Right hindlimb (tissue), 1 donor: Measurements from ENCODE around the gene RAB11B.
"Not testable (repeated sequence)": the region's sequence is repeated elsewhere in the genome, so short reads cannot be mapped to it uniquely, and the experiment has no call there.

Experiments
- DNase-seq: peaks from one replicate; pipeline ENCODE4 v3.0.0-alpha.2; 2018

Gene RAB11B

GRCh38 chr19:8389891-8390616 lies at the start of gene RAB11B:
Gene RAB11B, plus strand, starts transcription at chr19:8390360. Its CDS starts 57 bp downstream, at chr19:8390417.
- peak; percentile 100 for DNase-seq

GRCh38 chr19:8341504-8341903 lies 48.7 kb upstream of the RAB11B start:
- DNase-seq, result not testable (repeated sequence)

- DNase-seq, result no peak
These were observed 47.9 kb upstream of the RAB11B start for GRCh38 chr19:8342316-8342683.

- peak; percentile 91 for DNase-seq
These were observed 47.3 kb upstream of the RAB11B start, which contains the start of gene KANK3 for GRCh38 chr19:8342684-8343482. Gene KANK3, minus strand, starts transcription at chr19:8343262. Its CDS starts 5,434 bp downstream, at chr19:8337828.

GRCh38 chr19:8343483-8343844 lies 46.7 kb upstream of the RAB11B start:
- DNase-seq, result no peak

GRCh38 chr19:8349629-8350372 lies 40.4 kb upstream of the RAB11B start:
- DNase-seq, result not testable (repeated sequence)

GRCh38 chr19:8352134-8352827 lies 37.9 kb upstream of the RAB11B start:
- DNase-seq, result no peak

- DNase-seq, result not testable (repeated sequence)
These were observed 37.3 kb upstream of the RAB11B start for GRCh38 chr19:8352845-8353244.

- no peak for DNase-seq
These were observed 34.3 kb upstream of the RAB11B start for GRCh38 chr19:8355631-8356402.

GRCh38 chr19:8357007-8357521 lies 33.1 kb upstream of the RAB11B start:
- no peak for DNase-seq

GRCh38 chr19:8358948-8359347 lies 31.2 kb upstream of the RAB11B start:
- no peak for DNase-seq

GRCh38 chr19:8360196-8360595 lies 30.0 kb upstream of the RAB11B start:
- no peak for DNase-seq

- peak; percentile 93 for DNase-seq
These were observed 28.0 kb upstream of the RAB11B start for GRCh38 chr19:8361921-8362793.

- peak; percentile 85 for DNase-seq
These were observed 26.1 kb upstream of the RAB11B start, which contains the start of gene ANGPTL4 for GRCh38 chr19:8363803-8364771. Gene ANGPTL4, plus strand, starts transcription at chr19:8364155. Its CDS starts 167 bp downstream, at chr19:8364322.

- no peak for DNase-seq
These were observed 24.0 kb upstream of the RAB11B start for GRCh38 chr19:8366121-8366581.

- no peak for DNase-seq
These were observed 23.2 kb upstream of the RAB11B start for GRCh38 chr19:8366961-8367326.

- DNase-seq, result peak; percentile 94
These were observed 22.7 kb upstream of the RAB11B start for GRCh38 chr19:8367327-8368001.

- DNase-seq, result no peak
These were observed 19.8 kb upstream of the RAB11B start for GRCh38 chr19:8370176-8371010.
